ENCODE data around the gene TMA7.

The TMA7 gene

GRCh38 chr3:48419149-48419548, 20.9 kb upstream of the TMA7 start:
- no peak overlapping the region for H3K4me3 ChIP-seq (ENCODE audit: low read length)
- no peak overlapping the region for H3K4me2 ChIP-seq (ENCODE audit: low read depth, low read length)
- H3F3A ChIP-seq (ENCODE audit: insufficient read depth, low read length) = no peaks in the 10 kb centered on the region
- H3K27me3 ChIP-seq (replicated peaks; ENCODE audit: insufficient read depth, low read length) = peaks cover 41% of the 10 kb centered on the region
- H3K9me3 ChIP-seq (replicated peaks; ENCODE audit: insufficient read depth, low read length) = no peaks in the 10 kb centered on the region
- no peak overlapping the region for H3K9ac ChIP-seq (ENCODE audit: low read length)
- H3K9me2 ChIP-seq (replicated peaks; ENCODE audit: insufficient read depth, low read length) = no peaks in the 10 kb centered on the region
- no peak overlapping the region for H2AFZ ChIP-seq (ENCODE audit: low read length)
- DNase-seq = no peak
- no peaks in the 10 kb centered on the region for H3K36me3 ChIP-seq (replicated peaks; ENCODE audit: insufficient read depth, low read length)
- no peaks in the 10 kb centered on the region for H3K79me2 ChIP-seq (ENCODE audit: low read length)
- no peak overlapping the region for H3K27ac ChIP-seq (ENCODE audit: low read length)
- H3K4me1 ChIP-seq (ENCODE audit: low read length) = no peaks in the 10 kb centered on the region
- H4K20me1 ChIP-seq (ENCODE audit: insufficient read depth, low read length) = no peaks in the 10 kb centered on the region
- TF ChIP-seq EZH2phosphoT487 (IDR thresholded peaks at IDR 0.05; ENCODE audit: low read length) (no peak), CTCF (IDR thresholded peaks at IDR 0.05; ENCODE audit: low read length) (no peak), EZH2 (optimal IDR thresholded peaks at IDR 0.05; ENCODE audit: low read depth, low read length) (no peak)

GRCh38 chr3:48419597-48419996, 20.5 kb upstream of the TMA7 start:
- no peak overlapping the region for H3K4me2 ChIP-seq (ENCODE audit: low read depth, low read length)
- H3F3A ChIP-seq (ENCODE audit: insufficient read depth, low read length) = no peaks in the 10 kb centered on the region
- H3K27ac ChIP-seq (ENCODE audit: low read length) = no peak overlapping the region
- no peaks in the 10 kb centered on the region for H4K20me1 ChIP-seq (ENCODE audit: insufficient read depth, low read length)
- no peaks in the 10 kb centered on the region for H3K9me2 ChIP-seq (replicated peaks; ENCODE audit: insufficient read depth, low read length)
- H3K79me2 ChIP-seq (ENCODE audit: low read length) = no peaks in the 10 kb centered on the region
- no peaks in the 10 kb centered on the region for H3K9me3 ChIP-seq (replicated peaks; ENCODE audit: insufficient read depth, low read length)
- no peak overlapping the region for H3K9ac ChIP-seq (ENCODE audit: low read length)
- TF ChIP-seq EZH2phosphoT487 (IDR thresholded peaks at IDR 0.05; ENCODE audit: low read length) (no peak), EZH2 (optimal IDR thresholded peaks at IDR 0.05; ENCODE audit: low read depth, low read length) (no peak), CTCF (IDR thresholded peaks at IDR 0.05; ENCODE audit: low read length) (no peak)
- no peak overlapping the region for H3K4me3 ChIP-seq (ENCODE audit: low read length)
- no peaks in the 10 kb centered on the region for H3K4me1 ChIP-seq (ENCODE audit: low read length)
- DNase-seq = no peak
- no peak overlapping the region for H2AFZ ChIP-seq (ENCODE audit: low read length)
- peaks cover 45% of the 10 kb centered on the region for H3K27me3 ChIP-seq (replicated peaks; ENCODE audit: insufficient read depth, low read length)
- H3K36me3 ChIP-seq (replicated peaks; ENCODE audit: insufficient read depth, low read length) = no peaks in the 10 kb centered on the region

- H2AFZ ChIP-seq (ENCODE audit: low read length) = no peak overlapping the region
- H3K4me1 ChIP-seq (ENCODE audit: low read length) = no peaks in the 10 kb centered on the region
- H3K27ac ChIP-seq (ENCODE audit: low read length) = no peak overlapping the region
- H3K4me3 ChIP-seq (ENCODE audit: low read length) = no peak overlapping the region
- H3K9me2 ChIP-seq (replicated peaks; ENCODE audit: insufficient read depth, low read length) = no peaks in the 10 kb centered on the region
- H3K9ac ChIP-seq (ENCODE audit: low read length) = no peak overlapping the region
- DNase-seq = no peak
- H3K9me3 ChIP-seq (replicated peaks; ENCODE audit: insufficient read depth, low read length) = no peaks in the 10 kb centered on the region
- H3K4me2 ChIP-seq (ENCODE audit: low read depth, low read length) = no peak overlapping the region
- no peaks in the 10 kb centered on the region for H4K20me1 ChIP-seq (ENCODE audit: insufficient read depth, low read length)
- H3K36me3 ChIP-seq (replicated peaks; ENCODE audit: insufficient read depth, low read length) = no peaks in the 10 kb centered on the region
- no peaks in the 10 kb centered on the region for H3K79me2 ChIP-seq (ENCODE audit: low read length)
- TF ChIP-seq CTCF (IDR thresholded peaks at IDR 0.05; ENCODE audit: low read length) (no peak), EZH2 (optimal IDR thresholded peaks at IDR 0.05; ENCODE audit: low read depth, low read length) (no peak), EZH2phosphoT487 (IDR thresholded peaks at IDR 0.05; ENCODE audit: low read length) (no peak)
- H3F3A ChIP-seq (ENCODE audit: insufficient read depth, low read length) = no peaks in the 10 kb centered on the region
- H3K27me3 ChIP-seq (replicated peaks; ENCODE audit: insufficient read depth, low read length) = peaks cover 46% of the 10 kb centered on the region
Measured at GRCh38 chr3:48420561-48420960, 19.5 kb upstream of the TMA7 start.
